Epithelial cell of proximal tubule (primary cell): Measurements from ENCODE around the gene FMN2. TPM values are rescaled to one million over a fixed set of nuclear protein-coding genes. Genes with fewer than 3 reads are reported as not detected.

Experiments used
- DNase-seq: peaks from one replicate; pipeline ENCODE4 v3.0.0-alpha.2; 2011; ENCODE audit warnings: low read depth
- H3K4me3 ChIP-seq: 2 replicates; pipeline ENCODE4 v1.5.1; 2011; ENCODE audit warnings: low read depth, mild to moderate bottlenecking, low read length
- total RNA-seq: library from RNA; depleted of rRNA; stranded (reverse); fragments of >200 nt; gene quantifications from 2 replicates; pipeline ENCODE4 v1.2.3, GENCODE V29; 2015
- TF ChIP-seq, protein P1 (sequence below): conservative IDR thresholded peaks from 2 replicates; pipeline ENCODE4 v1.5.1; 2012; ENCODE audit warnings: low read depth, mild to moderate bottlenecking, low read length

FMN2 gene
- total RNA-seq, 1 donor from 2014 or later = 0.86 TPM

DNA sequence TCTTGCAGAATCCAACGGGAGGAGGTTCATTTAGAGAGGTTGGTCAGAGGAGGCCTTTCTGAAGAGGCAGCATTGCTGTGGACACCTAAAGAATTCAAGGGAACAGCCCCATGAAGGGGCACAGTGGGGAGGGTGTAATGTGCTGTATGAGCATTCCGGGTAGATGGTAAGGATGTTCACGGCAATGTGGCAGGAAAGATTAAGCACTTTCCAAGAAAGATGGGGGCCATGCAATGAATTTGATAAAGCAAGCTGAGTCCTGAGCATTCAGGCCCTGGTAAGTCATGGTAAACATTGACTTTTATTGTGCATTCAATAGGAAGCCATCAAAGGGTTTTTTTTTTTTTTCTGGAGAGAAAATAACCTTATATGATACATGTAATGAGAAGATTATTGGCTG, 353.7 kb downstream of the FMN2 start:
- TF ChIP-seq, protein P1, sequence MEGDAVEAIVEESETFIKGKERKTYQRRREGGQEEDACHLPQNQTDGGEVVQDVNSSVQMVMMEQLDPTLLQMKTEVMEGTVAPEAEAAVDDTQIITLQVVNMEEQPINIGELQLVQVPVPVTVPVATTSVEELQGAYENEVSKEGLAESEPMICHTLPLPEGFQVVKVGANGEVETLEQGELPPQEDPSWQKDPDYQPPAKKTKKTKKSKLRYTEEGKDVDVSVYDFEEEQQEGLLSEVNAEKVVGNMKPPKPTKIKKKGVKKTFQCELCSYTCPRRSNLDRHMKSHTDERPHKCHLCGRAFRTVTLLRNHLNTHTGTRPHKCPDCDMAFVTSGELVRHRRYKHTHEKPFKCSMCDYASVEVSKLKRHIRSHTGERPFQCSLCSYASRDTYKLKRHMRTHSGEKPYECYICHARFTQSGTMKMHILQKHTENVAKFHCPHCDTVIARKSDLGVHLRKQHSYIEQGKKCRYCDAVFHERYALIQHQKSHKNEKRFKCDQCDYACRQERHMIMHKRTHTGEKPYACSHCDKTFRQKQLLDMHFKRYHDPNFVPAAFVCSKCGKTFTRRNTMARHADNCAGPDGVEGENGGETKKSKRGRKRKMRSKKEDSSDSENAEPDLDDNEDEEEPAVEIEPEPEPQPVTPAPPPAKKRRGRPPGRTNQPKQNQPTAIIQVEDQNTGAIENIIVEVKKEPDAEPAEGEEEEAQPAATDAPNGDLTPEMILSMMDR = no peak

DNA sequence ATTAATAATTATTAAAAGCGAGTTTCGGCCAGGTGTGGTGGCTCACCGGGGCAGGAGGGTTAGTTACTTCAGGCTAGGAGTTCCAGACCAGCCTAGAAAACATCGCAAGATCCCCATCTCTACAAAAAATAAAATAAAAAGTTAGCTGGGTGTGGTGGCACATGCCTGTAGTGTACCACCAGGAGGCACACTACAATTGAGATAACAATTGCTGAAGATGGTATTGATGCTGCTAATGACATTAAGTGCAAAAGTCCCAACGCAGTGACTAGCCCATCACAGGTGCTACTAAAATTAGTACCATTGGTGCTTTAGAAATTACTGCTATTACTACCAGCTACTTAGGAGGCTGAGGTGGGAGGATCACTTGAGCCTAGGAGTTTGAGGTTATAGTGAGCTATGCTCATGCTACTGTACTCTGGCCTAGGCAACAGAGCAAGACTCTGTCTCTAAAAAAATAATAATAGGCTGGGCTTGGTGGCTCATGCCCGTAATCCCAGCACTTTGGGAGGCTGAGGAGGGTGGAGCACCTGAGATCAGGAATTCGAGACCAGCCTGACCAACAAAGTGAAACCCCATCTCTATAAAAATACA, 363.6 kb downstream of the FMN2 start:
- TF ChIP-seq, protein P1 = peak; percentile 20
- no peak overlapping the region for H3K4me3 ChIP-seq
- no peak for DNase-seq

More for the DNA sequence above, 353.7 kb downstream of the FMN2 start:
- no peak overlapping the region for H3K4me3 ChIP-seq
- no peak for DNase-seq

DNA sequence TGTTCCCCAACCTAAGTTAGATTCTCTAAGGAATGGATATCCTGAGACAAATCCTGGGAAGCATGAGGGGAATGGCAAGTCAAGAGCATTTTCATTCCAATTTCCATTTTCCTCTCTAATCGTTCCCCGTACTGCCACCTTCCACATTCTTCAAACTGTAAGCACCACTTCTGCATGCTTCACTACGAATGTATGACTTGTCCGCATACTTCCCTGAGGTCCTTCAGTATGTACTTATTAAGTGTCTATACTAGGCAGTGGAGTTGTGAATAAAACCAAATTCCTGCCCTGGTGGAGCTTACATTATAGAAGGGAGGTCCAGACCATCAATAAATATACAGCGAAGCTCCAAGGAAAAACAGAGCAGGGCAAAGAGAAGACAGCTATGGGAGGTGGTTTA, 365.5 kb downstream of the FMN2 start:
- TF ChIP-seq, protein P1 = no peak
- H3K4me3 ChIP-seq = no peak overlapping the region
- DNase-seq = no peak

DNA sequence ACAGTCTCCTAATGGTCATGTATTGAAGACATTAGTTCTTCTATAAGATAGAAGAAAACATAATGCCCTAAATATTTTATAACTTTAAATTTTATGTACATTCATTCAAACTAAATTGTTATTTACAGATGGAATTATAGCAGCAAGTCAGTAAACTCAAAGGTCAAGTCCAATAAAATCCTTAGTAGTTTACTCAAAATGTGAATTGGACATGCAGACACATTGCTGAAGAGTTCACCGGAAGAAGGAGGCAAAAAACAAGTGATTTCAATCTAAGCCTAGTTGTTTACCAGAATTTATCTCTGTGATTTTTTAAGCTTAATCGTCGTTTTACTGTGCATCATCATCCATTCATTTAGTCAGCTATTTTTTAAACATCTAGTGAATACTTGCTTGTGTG, 370.6 kb downstream of the FMN2 start:
- H3K4me3 ChIP-seq = no peak overlapping the region
- TF ChIP-seq, protein P1 = no peak

DNA sequence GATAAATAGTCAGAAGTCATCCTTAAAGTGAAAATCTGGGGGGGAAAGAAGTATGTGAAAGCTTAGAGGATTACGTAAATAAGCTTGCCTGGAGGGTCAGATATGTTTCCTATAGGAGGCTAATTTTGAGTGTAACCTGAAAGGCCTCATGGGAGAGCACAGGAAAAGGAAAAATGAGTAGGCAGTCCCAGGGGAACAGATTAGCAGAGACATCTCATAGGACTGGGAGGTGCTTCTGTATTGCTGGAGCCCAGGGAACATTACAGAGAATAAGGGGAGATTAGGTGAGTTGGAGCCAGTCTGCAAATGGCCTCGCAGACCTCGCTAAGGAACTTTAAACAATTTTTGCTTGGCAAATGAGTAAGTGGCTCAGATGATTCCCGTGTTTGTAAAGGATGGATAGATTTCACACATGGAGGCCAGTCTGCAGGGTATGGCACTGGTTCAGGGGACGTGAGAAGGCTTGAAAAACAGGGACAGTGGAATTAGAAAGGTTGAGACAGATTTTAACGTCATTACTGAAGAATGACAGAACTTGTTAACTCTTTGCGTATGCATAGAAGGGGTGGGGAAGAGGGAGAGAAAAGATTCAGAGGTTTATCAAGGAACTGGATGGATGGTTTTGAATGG, 371.2 kb downstream of the FMN2 start:
- DNase-seq = no peak
- TF ChIP-seq, protein P1 = no peak
- no peak overlapping the region for H3K4me3 ChIP-seq

More for the DNA sequence above, 370.6 kb downstream of the FMN2 start:
- DNase-seq = no peak

DNA sequence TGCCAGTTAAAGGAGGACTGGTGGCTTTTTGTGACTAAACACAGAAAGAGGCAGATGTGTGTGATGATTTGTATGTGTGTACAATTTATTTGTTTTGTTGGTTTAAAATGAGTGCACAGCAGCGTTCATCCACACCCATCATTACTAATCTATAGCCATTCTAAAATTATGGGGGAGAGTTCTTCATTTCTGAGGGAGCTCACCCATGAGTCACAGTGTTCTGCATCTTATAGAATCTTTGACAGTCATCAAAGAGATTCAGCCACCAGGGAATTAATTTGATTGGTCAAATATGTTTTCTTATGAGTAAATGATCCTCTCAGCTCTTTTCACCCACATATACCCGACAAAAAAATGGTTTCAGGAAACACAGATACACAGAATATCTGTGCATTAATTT, 372.4 kb downstream of the FMN2 start:
- TF ChIP-seq, protein P1 = no peak
- no peak overlapping the region for H3K4me3 ChIP-seq
- DNase-seq = no peak

DNA sequence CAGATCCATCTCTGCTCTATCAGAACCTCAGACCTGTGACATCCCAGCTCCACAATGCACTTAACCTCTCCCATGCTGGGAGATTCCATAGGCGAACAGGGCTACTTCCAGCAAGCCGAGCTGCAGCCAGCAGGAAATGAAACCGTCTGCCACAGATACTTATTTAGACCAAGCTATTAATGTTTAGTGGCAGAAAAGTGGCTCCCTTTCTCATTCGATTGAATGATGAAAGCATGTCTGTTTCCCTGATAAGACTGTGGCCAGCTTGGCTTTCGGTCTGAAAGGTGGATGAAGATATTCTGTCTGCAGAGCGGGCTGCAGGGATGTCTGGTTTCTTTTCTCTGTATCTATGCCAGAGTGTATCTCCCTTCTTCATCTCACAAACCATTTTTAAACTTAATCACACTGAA, 373.9 kb downstream of the FMN2 start:
- no peak overlapping the region for H3K4me3 ChIP-seq
- TF ChIP-seq, protein P1 = no peak
- no peak for DNase-seq
